DOHH2 (cell line): ENCODE results near the gene URI1.

Experiments
- H3F3A ChIP-seq: fragments of 200-600 bp; sonication (generic), shearing (Covaris generic); 2 replicates; pipeline ENCODE4 v1.6.0; 2016; ENCODE audit warnings: antibody characterized with exemption, mild to moderate bottlenecking; ENCODE audit not compliant: control insufficient read depth, insufficient read depth
- H3K27ac ChIP-seq: fragments of 200-600 bp; sonication (generic); 2 replicates; pipeline ENCODE4 v1.5.1; 2014; ENCODE audit warnings: low read depth, mild to moderate bottlenecking, low read length, moderate library complexity
- H3K27me3 ChIP-seq: fragments of 200-600 bp; sonication (generic); 2 replicates; pipeline ENCODE4 v1.6.1; 2014; ENCODE audit warnings: mild to moderate bottlenecking, low read length, mixed read lengths; ENCODE audit not compliant: control insufficient read depth
- H3K36me3 ChIP-seq: fragments of 200-600 bp; sonication (generic); 2 replicates; pipeline ENCODE4 v1.6.1; 2014; ENCODE audit warnings: mild to moderate bottlenecking, low read length, moderate library complexity, mixed read lengths; ENCODE audit not compliant: control insufficient read depth
- H3K4me1 ChIP-seq: fragments of 200-600 bp; sonication (generic); 2 replicates; pipeline ENCODE4 v1.6.1; 2014; ENCODE audit warnings: mild to moderate bottlenecking, low read length, mixed read lengths; ENCODE audit not compliant: control insufficient read depth
- H3K4me2 ChIP-seq: fragments of 200-600 bp; sonication (generic); 2 replicates; pipeline ENCODE4 v1.6.0; 2014; ENCODE audit warnings: mild to moderate bottlenecking, low read length, moderate library complexity
- H3K4me3 ChIP-seq: fragments of 200-600 bp; sonication (generic); 2 replicates; pipeline ENCODE4 v1.5.1; 2014; ENCODE audit warnings: mild to moderate bottlenecking, low read length, mixed read lengths
- H3K79me2 ChIP-seq: fragments of 200-600 bp; sonication (generic); 2 replicates; pipeline ENCODE4 v1.6.1; 2014; ENCODE audit warnings: mild to moderate bottlenecking, low read length, mixed read lengths; ENCODE audit not compliant: control insufficient read depth
- H3K9me2 ChIP-seq: fragments of 200-600 bp; sonication (generic); replicated peaks from 2 replicates; pipeline ENCODE4 v1.6.1; 2014; ENCODE audit warnings: mild to moderate bottlenecking, low read length, mixed read lengths; ENCODE audit not compliant: control insufficient read depth
- H3K9me3 ChIP-seq: fragments of 200-600 bp; sonication (generic); 2 replicates; pipeline ENCODE4 v1.6.1; 2014; ENCODE audit warnings: antibody characterized with exemption, low read length, mixed read lengths; ENCODE audit not compliant: control insufficient read depth, insufficient read depth
- H4K20me1 ChIP-seq: fragments of 200-600 bp; sonication (generic); 2 replicates; pipeline ENCODE4 v1.6.0; 2014; ENCODE audit warnings: low read depth, mild to moderate bottlenecking, antibody characterized with exemption, low read length, moderate library complexity; ENCODE audit not compliant: control insufficient read depth, insufficient read depth
- EZH2phosphoT487 ChIP-seq: fragments of 200-600 bp; sonication (generic); IDR thresholded peaks from 2 replicates; pipeline ENCODE4 v1.6.1; 2017; ENCODE audit warnings: borderline replicate concordance, mild to moderate bottlenecking, antibody characterized with exemption, low read length, moderate library complexity, mixed read lengths
- TF ChIP-seq, protein P1 (sequence below): fragments of 200-600 bp; sonication (generic); IDR thresholded peaks from one replicate; pipeline ENCODE4 v1.5.1; 2014; ENCODE audit warnings: antibody characterized with exemption, mild to moderate bottlenecking, low read depth, low read length; ENCODE audit not compliant: poor library complexity, severe bottlenecking

URI1 gene

DNA sequence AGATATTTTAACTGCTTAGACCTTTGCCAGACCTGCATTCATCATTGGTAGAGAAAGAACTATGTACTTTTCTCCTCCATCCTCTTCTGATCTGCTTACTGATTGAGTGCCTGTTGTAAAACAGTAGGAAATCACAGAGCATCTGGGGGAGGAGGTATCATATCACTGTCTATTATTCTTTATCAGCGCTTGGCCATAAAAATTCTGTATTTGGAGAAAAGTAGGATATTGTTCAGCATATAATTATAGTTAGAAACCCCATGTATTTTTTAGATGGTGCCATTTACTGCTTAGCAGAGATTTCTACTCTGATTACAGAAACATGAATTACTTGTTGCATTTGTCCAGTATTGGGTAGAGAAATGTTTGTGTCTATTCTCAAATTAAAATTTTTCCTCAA is 62.4 kb downstream of the URI1 start:
- TF ChIP-seq, protein P1, sequence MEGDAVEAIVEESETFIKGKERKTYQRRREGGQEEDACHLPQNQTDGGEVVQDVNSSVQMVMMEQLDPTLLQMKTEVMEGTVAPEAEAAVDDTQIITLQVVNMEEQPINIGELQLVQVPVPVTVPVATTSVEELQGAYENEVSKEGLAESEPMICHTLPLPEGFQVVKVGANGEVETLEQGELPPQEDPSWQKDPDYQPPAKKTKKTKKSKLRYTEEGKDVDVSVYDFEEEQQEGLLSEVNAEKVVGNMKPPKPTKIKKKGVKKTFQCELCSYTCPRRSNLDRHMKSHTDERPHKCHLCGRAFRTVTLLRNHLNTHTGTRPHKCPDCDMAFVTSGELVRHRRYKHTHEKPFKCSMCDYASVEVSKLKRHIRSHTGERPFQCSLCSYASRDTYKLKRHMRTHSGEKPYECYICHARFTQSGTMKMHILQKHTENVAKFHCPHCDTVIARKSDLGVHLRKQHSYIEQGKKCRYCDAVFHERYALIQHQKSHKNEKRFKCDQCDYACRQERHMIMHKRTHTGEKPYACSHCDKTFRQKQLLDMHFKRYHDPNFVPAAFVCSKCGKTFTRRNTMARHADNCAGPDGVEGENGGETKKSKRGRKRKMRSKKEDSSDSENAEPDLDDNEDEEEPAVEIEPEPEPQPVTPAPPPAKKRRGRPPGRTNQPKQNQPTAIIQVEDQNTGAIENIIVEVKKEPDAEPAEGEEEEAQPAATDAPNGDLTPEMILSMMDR = no peak
- no peak for TF ChIP-seq EZH2phosphoT487
- H3K27me3 ChIP-seq = no peaks in the 10 kb centered on the region

GRCh38 chr19:30006207-30006606 is 64.2 kb downstream of the URI1 start:
- Histone ChIP-seq H3K4me2 (no peak overlapping the region), H3K27ac (no peak overlapping the region), H3K27me3 (no peaks in the 10 kb centered on the region), H3K4me3 (no peak overlapping the region), H3K9me3 (no peaks in the 10 kb centered on the region), H3F3A (no peaks in the 10 kb centered on the region), H3K79me2 (peaks cover 21% of the 10 kb centered on the region), H3K4me1 (no peaks in the 10 kb centered on the region), H3K36me3 (peaks cover 47% of the 10 kb centered on the region), H4K20me1 (no peaks in the 10 kb centered on the region), H3K9me2 (no peaks in the 10 kb centered on the region)
- TF ChIP-seq, protein P1 = no peak
- no peak for TF ChIP-seq EZH2phosphoT487

More for the DNA sequence above, 62.4 kb downstream of the URI1 start:
- H3F3A ChIP-seq = no peaks in the 10 kb centered on the region
- no peaks in the 10 kb centered on the region for H3K9me2 ChIP-seq
- H4K20me1 ChIP-seq = no peaks in the 10 kb centered on the region
- H3K4me2 ChIP-seq = no peak overlapping the region
- no peaks in the 10 kb centered on the region for H3K4me1 ChIP-seq
- no peaks in the 10 kb centered on the region for H3K9me3 ChIP-seq
- no peak overlapping the region for H3K27ac ChIP-seq
- H3K36me3 ChIP-seq = peaks cover 32% of the 10 kb centered on the region
- peaks cover 38% of the 10 kb centered on the region for H3K79me2 ChIP-seq
- H3K4me3 ChIP-seq = no peak overlapping the region

- Histone ChIP-seq H3K4me3 (no peak overlapping the region), H3K36me3 (peaks cover 58% of the 10 kb centered on the region), H3K9me3 (no peaks in the 10 kb centered on the region), H3K4me1 (no peaks in the 10 kb centered on the region), H3F3A (no peaks in the 10 kb centered on the region), H3K79me2 (peaks cover 6% of the 10 kb centered on the region), H3K4me2 (no peak overlapping the region), H3K27me3 (no peaks in the 10 kb centered on the region), H3K27ac (no peak overlapping the region), H3K9me2 (no peaks in the 10 kb centered on the region), H4K20me1 (no peaks in the 10 kb centered on the region)
- TF ChIP-seq, protein P1 = no peak
- TF ChIP-seq EZH2phosphoT487 = no peak
Observed at GRCh38 chr19:30008169-30008568, 66.1 kb downstream of the URI1 start.
